K562 (cell line): ENCODE results near the gene TUBB6. TPM values are rescaled to one million over a fixed set of nuclear protein-coding genes. Genes with fewer than 3 reads are reported as not detected.

Experiments
- CEBPG ChIP-seq, 3 experiments: fragments of 200-800 bp in 1 of 3; sonication (Bioruptor generic) in 1 of 3; sonication (generic) in 1 of 3; formaldehyde crosslinking in 1 of 3; IDR thresholded peaks in 2 of 3; conservative IDR thresholded peaks in 1 of 3; 2 replicates each; pipeline versions ENCODE4 v1.6.1 to v1.8.0; 2016 to 2022; ENCODE audit warnings: missing compliant biosample characterization in 2 of 3, missing genetic modification characterization in 2 of 3, mild to moderate bottlenecking in 1 of 3, missing genetic modification reagents in 1 of 3
- FIP1L1 ChIP-seq: fragments of 200-400 bp; formaldehyde crosslinking; IDR thresholded peaks from 2 replicates; pipeline ENCODE4 v1.6.1; 2018; ENCODE audit warnings: mild to moderate bottlenecking, low read depth, low read length; ENCODE audit not compliant: poor library complexity, severe bottlenecking
- POLR2A ChIP-seq: fragments of 450-650 bp; conservative IDR thresholded peaks from 2 replicates; pipeline ENCODE4 v1.6.1; 2016
- POLR2AphosphoS2 ChIP-seq: IDR thresholded peaks from 2 replicates; pipeline ENCODE4 v1.6.1; 2012; ENCODE audit warnings: low read length, improper control_type of control experiment
- POLR2G ChIP-seq: fragments of 200-400 bp; formaldehyde crosslinking; IDR thresholded peaks from 2 replicates; pipeline ENCODE4 v1.6.1; 2017; ENCODE audit warnings: low read depth, mild to moderate bottlenecking, antibody characterized with exemption, low read length, moderate library complexity
- PTBP1 ChIP-seq: fragments of 200-400 bp; formaldehyde crosslinking; IDR thresholded peaks from 2 replicates; pipeline ENCODE4 v1.6.1; 2017; ENCODE audit warnings: low read depth, low read length
- STAT6 ChIP-seq: sonication (generic); formaldehyde crosslinking; IDR thresholded peaks from 2 replicates; pipeline ENCODE4 v1.8.1; 2023; ENCODE audit warnings: mild to moderate bottlenecking, missing genetic modification reagents
- TEAD2 ChIP-seq: fragments of 450-650 bp; IDR thresholded peaks from 2 replicates; pipeline ENCODE4 v1.6.1; 2016; ENCODE audit warnings: missing genetic modification characterization, control low read depth, missing compliant biosample characterization
- VEZF1 ChIP-seq: fragments of 200-800 bp; sonication (Bioruptor generic); IDR thresholded peaks from 2 replicates; pipeline ENCODE4 v1.6.1; 2017; ENCODE audit warnings: missing genetic modification characterization, missing compliant biosample characterization
- polyA plus RNA-seq, 8 experiments: library from polyadenylated mRNA; depleted of rRNA in 4 of 8; stranded (reverse) in 5 of 8; unstranded in 3 of 8; fragments of >200 nt; fragmentation: Nextera tagmentation in 2 of 8; fragmentation: Illumina TruSeq in 1 of 8; extraction: Ambion mirVana in 2 of 8; extraction: Trizol in 1 of 8; gene quantifications; 2 replicates each; pipeline versions ENCODE4 v1.2.1 to v1.2.3, GENCODE V29; 2011 to 2014; ENCODE audit warnings: inconsistent platforms in 1 of 8, missing spikeins in 1 of 8
- total RNA-seq, 7 experiments: library from RNA; depleted of rRNA in 6 of 7; stranded (reverse); fragments of >200 nt in 6 of 7; fragmentation: Illumina TruSeq in 2 of 7; extraction: Trizol in 2 of 7; gene quantifications; 2 replicates each; pipeline versions ENCODE4 v1.2.1 to v1.2.3, GENCODE V29; 2011 to 2021; ENCODE audit warnings: low replicate concordance in 1 of 7
- TF ChIP-seq, protein P1 (sequence below): fragments of 250-450 bp; sonication (Bioruptor Pico); IDR thresholded peaks from 2 replicates; pipeline ENCODE4 v1.5.0; 2021; ENCODE audit warnings: mild to moderate bottlenecking, borderline replicate concordance
- TF ChIP-seq, protein P2 (sequence below), 3 experiments: fragments of 200-800 bp in 1 of 3; sonication (Bioruptor generic) in 1 of 3; sonication (generic) in 1 of 3; formaldehyde crosslinking in 1 of 3; IDR thresholded peaks; 2 replicates each; pipeline versions ENCODE4 v1.6.1 to v1.8.0; 2016 to 2022; ENCODE audit warnings: mild to moderate bottlenecking in 2 of 3, missing compliant biosample characterization in 2 of 3, missing genetic modification characterization in 2 of 3, missing genetic modification reagents in 1 of 3

Gene TUBB6
- total and polyA plus RNA-seq, 9 of the 15 experiments (the other 6 are each of a cell fraction or from before 2014, with no cell fraction given) = 43.9 to 404 (median 81.1) TPM

GRCh38 chr18:12326711-12327460, 18.8 kb downstream of the TUBB6 start (continued):
- TF ChIP-seq TEAD2 (no peak), VEZF1 (CRISPR knock-in tag) (no peak), FIP1L1 (no peak), POLR2G (peak; percentile 38; the same call in 1 of the 2 replicates), POLR2AphosphoS2 (no peak), STAT6 (CRISPR knock-in tag) (no peak), POLR2A (peak; percentile 42; the same call in 1 of the 2 replicates), CEBPG (CRISPR knock-in tag; IDR thresholded peaks at IDR 0.05) (no peak), CEBPG (tag; conservative IDR thresholded peaks at IDR 0.05 in 1 of 2, IDR thresholded peaks at IDR 0.05 in 1 of 2) (no peak), PTBP1 (no peak)
- TF ChIP-seq, protein P1, sequence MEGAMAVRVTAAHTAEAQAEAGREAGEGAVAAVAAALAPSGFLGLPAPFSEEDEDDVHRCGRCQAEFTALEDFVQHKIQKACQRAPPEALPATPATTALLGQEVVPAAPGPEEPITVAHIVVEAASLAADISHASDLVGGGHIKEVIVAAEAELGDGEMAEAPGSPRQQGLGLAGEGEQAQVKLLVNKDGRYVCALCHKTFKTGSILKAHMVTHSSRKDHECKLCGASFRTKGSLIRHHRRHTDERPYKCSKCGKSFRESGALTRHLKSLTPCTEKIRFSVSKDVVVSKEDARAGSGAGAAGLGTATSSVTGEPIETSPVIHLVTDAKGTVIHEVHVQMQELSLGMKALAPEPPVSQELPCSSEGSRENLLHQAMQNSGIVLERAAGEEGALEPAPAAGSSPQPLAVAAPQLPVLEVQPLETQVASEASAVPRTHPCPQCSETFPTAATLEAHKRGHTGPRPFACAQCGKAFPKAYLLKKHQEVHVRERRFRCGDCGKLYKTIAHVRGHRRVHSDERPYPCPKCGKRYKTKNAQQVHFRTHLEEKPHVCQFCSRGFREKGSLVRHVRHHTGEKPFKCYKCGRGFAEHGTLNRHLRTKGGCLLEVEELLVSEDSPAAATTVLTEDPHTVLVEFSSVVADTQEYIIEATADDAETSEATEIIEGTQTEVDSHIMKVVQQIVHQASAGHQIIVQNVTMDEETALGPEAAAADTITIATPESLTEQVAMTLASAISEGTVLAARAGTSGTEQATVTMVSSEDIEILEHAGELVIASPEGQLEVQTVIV = no peak
- TF ChIP-seq, protein P2, sequence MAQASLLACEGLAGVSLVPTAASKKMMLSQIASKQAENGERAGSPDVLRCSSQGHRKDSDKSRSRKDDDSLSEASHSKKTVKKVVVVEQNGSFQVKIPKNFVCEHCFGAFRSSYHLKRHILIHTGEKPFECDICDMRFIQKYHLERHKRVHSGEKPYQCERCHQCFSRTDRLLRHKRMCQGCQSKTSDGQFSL (CRISPR knock-in tag; IDR thresholded peaks at IDR 0.05) = peak; percentile 24; the same call in 1 of the 2 replicates
- TF ChIP-seq, protein P2 (tag; IDR thresholded peaks at IDR 0.05) = no peak
- TF ChIP-seq, all 486 proteins: peak for 6
